Breast epithelium (tissue), 3 donors: ENCODE data around the gene ORM2.

Experiments used
- CTCF ChIP-seq, 3 donors: fragments of 450-650 bp; IDR thresholded peaks; one replicate each; pipeline ENCODE4 v1.5.1; 2016 to 2017; ENCODE audit warnings: antibody characterized with exemption in 3 of 3, mild to moderate bottlenecking in 3 of 3, moderate library complexity in 3 of 3
- POLR2AphosphoS5 ChIP-seq, 3 donors: sonication (generic); formaldehyde crosslinking; IDR thresholded peaks; one replicate each; pipeline ENCODE4 v1.6.1; 2017; ENCODE audit warnings: antibody characterized with exemption in 3 of 3

- TF ChIP-seq CTCF (IDR thresholded peaks at IDR 0.05) = no peak
- TF ChIP-seq POLR2AphosphoS5 (IDR thresholded peaks at IDR 0.05) = no peak
Observed at GRCh38 chr9:114362394-114362793, 32.7 kb downstream of the ORM2 start.
